Measurements from ENCODE around the gene TPRN.

DNA sequence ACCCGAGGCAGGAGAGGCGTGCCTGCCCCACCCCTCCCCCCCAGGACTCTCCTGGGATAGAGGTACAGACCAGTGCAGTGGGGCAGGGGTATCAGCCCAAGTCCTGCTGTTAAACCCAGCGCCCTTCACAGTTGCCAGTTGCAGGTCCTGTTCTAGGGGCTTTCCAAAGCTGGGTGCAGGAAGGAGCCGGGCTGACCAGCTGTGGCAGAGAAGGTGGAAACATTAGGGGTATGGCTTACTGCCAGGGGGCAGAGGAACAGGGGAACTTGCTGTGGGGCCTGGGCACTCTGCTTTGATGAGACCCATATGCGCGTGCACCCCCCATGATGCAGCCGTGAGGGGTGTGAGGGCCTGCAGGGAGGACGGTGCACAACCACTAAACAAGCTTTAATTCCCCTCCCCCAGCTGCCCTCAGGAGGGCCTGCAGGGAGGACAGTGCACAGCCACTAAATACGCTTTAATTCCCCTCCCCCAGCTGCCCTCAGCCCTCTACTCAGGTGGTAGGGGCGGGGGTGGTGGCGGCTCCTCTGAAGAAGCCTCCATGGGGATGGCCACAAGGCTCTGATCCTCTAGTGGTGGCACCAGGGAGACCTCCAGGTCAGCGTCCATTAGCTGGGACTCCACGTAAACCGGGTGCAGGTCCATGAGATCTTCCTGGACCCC, 29.9 kb downstream of the TPRN start:
- TF ChIP-seq, protein P1, sequence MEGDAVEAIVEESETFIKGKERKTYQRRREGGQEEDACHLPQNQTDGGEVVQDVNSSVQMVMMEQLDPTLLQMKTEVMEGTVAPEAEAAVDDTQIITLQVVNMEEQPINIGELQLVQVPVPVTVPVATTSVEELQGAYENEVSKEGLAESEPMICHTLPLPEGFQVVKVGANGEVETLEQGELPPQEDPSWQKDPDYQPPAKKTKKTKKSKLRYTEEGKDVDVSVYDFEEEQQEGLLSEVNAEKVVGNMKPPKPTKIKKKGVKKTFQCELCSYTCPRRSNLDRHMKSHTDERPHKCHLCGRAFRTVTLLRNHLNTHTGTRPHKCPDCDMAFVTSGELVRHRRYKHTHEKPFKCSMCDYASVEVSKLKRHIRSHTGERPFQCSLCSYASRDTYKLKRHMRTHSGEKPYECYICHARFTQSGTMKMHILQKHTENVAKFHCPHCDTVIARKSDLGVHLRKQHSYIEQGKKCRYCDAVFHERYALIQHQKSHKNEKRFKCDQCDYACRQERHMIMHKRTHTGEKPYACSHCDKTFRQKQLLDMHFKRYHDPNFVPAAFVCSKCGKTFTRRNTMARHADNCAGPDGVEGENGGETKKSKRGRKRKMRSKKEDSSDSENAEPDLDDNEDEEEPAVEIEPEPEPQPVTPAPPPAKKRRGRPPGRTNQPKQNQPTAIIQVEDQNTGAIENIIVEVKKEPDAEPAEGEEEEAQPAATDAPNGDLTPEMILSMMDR (IDR thresholded peaks at IDR 0.05): no peak
- TF ChIP-seq POLR2A (IDR thresholded peaks at IDR 0.05) (no peak), EP300 (IDR thresholded peaks at IDR 0.05) (no peak)
